Measurements from ENCODE around the gene CHN2.

DNA sequence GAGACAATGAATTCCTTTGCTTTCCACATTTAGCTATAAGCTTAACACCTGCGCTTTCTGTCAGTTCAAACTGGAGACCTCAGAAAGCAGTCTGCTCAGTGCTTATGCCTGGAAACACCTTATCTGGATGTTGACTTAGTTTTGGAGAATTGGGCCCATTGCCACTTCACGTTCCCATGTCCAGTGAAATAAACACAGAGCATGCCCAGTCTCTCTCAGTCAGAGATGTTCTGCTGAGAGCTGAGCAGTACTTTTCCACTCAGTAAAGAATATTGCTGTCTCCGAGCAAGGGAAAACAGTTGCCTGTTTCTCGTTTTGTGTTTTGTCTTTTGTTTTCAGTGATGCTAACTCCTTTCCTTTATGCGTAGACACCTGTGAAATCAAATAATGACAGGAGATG lies 285.9 kb downstream of the CHN2 start:
- TF ChIP-seq MEF2A (IDR thresholded peaks at IDR 0.05; ENCODE audit: borderline replicate concordance, low read depth) (no peak), NFIC (IDR thresholded peaks at IDR 0.05; ENCODE audit: borderline replicate concordance) (no peak), JUND (IDR thresholded peaks at IDR 0.05) (no peak), RFX5 (IDR thresholded peaks at IDR 0.05; ENCODE audit: low read length) (no peak), SMC3 (IDR thresholded peaks at IDR 0.05; ENCODE audit: low read depth, low read length) (no peak), YY1 (IDR thresholded peaks at IDR 0.05; ENCODE audit: low read depth) (no peak), FOSL2 (IDR thresholded peaks at IDR 0.05; ENCODE audit: borderline replicate concordance, low read depth) (no peak), EP300 (IDR thresholded peaks at IDR 0.05; ENCODE audit: borderline replicate concordance in 1 of 2, low read depth in 1 of 2, low read length in 1 of 2) (no peak)
- TF ChIP-seq, protein P1, sequence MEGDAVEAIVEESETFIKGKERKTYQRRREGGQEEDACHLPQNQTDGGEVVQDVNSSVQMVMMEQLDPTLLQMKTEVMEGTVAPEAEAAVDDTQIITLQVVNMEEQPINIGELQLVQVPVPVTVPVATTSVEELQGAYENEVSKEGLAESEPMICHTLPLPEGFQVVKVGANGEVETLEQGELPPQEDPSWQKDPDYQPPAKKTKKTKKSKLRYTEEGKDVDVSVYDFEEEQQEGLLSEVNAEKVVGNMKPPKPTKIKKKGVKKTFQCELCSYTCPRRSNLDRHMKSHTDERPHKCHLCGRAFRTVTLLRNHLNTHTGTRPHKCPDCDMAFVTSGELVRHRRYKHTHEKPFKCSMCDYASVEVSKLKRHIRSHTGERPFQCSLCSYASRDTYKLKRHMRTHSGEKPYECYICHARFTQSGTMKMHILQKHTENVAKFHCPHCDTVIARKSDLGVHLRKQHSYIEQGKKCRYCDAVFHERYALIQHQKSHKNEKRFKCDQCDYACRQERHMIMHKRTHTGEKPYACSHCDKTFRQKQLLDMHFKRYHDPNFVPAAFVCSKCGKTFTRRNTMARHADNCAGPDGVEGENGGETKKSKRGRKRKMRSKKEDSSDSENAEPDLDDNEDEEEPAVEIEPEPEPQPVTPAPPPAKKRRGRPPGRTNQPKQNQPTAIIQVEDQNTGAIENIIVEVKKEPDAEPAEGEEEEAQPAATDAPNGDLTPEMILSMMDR (IDR thresholded peaks at IDR 0.05): no peak
- TF ChIP-seq, protein P2, sequence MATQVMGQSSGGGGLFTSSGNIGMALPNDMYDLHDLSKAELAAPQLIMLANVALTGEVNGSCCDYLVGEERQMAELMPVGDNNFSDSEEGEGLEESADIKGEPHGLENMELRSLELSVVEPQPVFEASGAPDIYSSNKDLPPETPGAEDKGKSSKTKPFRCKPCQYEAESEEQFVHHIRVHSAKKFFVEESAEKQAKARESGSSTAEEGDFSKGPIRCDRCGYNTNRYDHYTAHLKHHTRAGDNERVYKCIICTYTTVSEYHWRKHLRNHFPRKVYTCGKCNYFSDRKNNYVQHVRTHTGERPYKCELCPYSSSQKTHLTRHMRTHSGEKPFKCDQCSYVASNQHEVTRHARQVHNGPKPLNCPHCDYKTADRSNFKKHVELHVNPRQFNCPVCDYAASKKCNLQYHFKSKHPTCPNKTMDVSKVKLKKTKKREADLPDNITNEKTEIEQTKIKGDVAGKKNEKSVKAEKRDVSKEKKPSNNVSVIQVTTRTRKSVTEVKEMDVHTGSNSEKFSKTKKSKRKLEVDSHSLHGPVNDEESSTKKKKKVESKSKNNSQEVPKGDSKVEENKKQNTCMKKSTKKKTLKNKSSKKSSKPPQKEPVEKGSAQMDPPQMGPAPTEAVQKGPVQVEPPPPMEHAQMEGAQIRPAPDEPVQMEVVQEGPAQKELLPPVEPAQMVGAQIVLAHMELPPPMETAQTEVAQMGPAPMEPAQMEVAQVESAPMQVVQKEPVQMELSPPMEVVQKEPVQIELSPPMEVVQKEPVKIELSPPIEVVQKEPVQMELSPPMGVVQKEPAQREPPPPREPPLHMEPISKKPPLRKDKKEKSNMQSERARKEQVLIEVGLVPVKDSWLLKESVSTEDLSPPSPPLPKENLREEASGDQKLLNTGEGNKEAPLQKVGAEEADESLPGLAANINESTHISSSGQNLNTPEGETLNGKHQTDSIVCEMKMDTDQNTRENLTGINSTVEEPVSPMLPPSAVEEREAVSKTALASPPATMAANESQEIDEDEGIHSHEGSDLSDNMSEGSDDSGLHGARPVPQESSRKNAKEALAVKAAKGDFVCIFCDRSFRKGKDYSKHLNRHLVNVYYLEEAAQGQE (IDR thresholded peaks at IDR 0.05; ENCODE audit: low read depth, low read length): no peak
- TF ChIP-seq, protein P3, sequence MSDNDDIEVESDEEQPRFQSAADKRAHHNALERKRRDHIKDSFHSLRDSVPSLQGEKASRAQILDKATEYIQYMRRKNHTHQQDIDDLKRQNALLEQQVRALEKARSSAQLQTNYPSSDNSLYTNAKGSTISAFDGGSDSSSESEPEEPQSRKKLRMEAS (IDR thresholded peaks at IDR 0.05; ENCODE audit: low read depth): no peak
